Muscle layer of colon (tissue), 2 donors: ENCODE data around the gene BICRA.
A peak's percentile ranks its signal among the peaks of the same experiment; 100 is the strongest.

Source experiments
- H3K27ac ChIP-seq: one replicate; pipeline ENCODE4 v1.7.0; 2013; ENCODE audit warnings: low read depth, mild to moderate bottlenecking, low read length, moderate library complexity
- H3K27me3 ChIP-seq, 2 donors: one replicate each; pipeline ENCODE4 v1.7.0; 2013; ENCODE audit warnings: low read length in 2 of 2, mild to moderate bottlenecking in 2 of 2; ENCODE audit not compliant: insufficient read depth in 2 of 2, control insufficient read depth in 1 of 2
- H3K36me3 ChIP-seq: one replicate; pipeline ENCODE4 v1.7.0; 2013; ENCODE audit warnings: mild to moderate bottlenecking, low read length; ENCODE audit not compliant: insufficient read depth
- H3K4me1 ChIP-seq: one replicate; pipeline ENCODE4 v1.7.0; 2013; ENCODE audit warnings: mild to moderate bottlenecking, low read length; ENCODE audit not compliant: insufficient read depth
- H3K4me3 ChIP-seq, 2 donors: one replicate each; pipeline ENCODE4 v1.7.0; 2013; ENCODE audit warnings: low read length in 2 of 2, low read depth in 1 of 2, mild to moderate bottlenecking in 1 of 2, moderate library complexity in 1 of 2
- H3K9ac ChIP-seq: one replicate; pipeline ENCODE4 v1.7.0; 2013; ENCODE audit warnings: low read length
- H3K9me3 ChIP-seq: one replicate; pipeline ENCODE4 v1.7.0; 2013; ENCODE audit warnings: mild to moderate bottlenecking, low read length
- donor health status: abdominal sarcoma.
- donor health status: Adenocarcinoma of cecum.

Gene BICRA

GRCh38 chr19:47691090-47691489 is 82.2 kb downstream of the BICRA start:
- Histone ChIP-seq H3K9me3 (no peaks in the 10 kb centered on the region), H3K27me3 (no peaks in the 10 kb centered on the region), H3K36me3 (peaks cover 22% of the 10 kb centered on the region), H3K4me1 (no peaks in the 10 kb centered on the region), H3K27ac (no peak overlapping the region), H3K4me3 (no peak overlapping the region), H3K9ac (no peak overlapping the region)

- Histone ChIP-seq H3K27me3 (no peaks in the 10 kb centered on the region), H3K4me3 (no peak overlapping the region), H3K9me3 (no peaks in the 10 kb centered on the region), H3K9ac (no peak overlapping the region), H3K4me1 (no peaks in the 10 kb centered on the region), H3K27ac (no peak overlapping the region), H3K36me3 (peaks cover 28% of the 10 kb centered on the region)
Observed at GRCh38 chr19:47691782-47692181, 82.8 kb downstream of the BICRA start.

GRCh38 chr19:47693489-47693888 is 84.6 kb downstream of the BICRA start:
- H3K9ac ChIP-seq: no peak overlapping the region
- no peak overlapping the region for H3K27ac ChIP-seq
- H3K4me1 ChIP-seq: peaks cover 4% of the 10 kb centered on the region

GRCh38 chr19:47693903-47694302 is 85.0 kb downstream of the BICRA start:
- peaks cover 32% of the 10 kb centered on the region for H3K36me3 ChIP-seq
- no peak overlapping the region for H3K4me3 ChIP-seq
- H3K9ac ChIP-seq: no peak overlapping the region
- H3K4me1 ChIP-seq: peaks cover 4% of the 10 kb centered on the region
- no peak overlapping the region for H3K27ac ChIP-seq
- no peaks in the 10 kb centered on the region for H3K9me3 ChIP-seq
- no peaks in the 10 kb centered on the region for H3K27me3 ChIP-seq

More at GRCh38 chr19:47693489-47693888, 84.6 kb downstream of the BICRA start:
- Histone ChIP-seq H3K27me3 (no peaks in the 10 kb centered on the region), H3K36me3 (peaks cover 28% of the 10 kb centered on the region), H3K4me3 (no peak overlapping the region), H3K9me3 (no peaks in the 10 kb centered on the region)

DNA sequence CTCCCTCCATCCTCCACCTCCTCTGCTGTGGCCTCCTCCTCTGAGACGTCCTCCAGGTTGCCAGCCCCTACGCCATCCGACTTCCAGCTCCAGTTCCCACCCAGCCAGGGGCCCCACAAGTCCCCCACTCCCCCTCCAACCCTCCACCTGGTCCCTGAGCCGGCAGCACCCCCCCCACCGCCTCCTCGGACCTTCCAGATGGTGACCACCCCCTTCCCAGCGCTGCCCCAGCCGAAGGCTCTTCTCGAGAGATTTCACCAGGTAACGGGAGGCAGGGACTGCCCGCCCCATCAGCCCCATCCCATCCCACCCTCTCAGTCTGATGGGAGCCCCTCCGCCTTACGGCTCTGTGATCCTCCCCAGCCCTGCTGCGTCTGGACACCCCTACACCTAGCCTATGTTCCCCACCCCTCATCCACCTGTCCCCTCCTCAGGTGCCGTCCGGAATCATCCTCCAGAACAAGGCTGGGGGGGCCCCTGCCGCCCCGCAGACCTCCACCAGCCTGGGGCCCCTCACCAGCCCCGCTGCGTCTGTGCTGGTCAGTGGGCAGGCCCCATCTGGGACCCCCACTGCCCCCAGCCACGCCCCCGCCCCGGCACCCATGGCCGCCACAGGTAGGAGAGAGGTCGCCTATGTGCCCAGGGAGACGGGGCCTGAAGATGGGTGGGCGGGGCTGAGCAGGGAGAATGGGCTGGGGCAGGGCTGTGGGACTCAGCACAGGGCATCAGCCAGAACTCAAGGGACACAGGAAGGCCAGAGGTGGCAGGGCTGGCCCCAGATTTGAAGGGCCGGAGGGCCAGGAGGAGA is 85.7 kb downstream of the BICRA start:
- H3K36me3 ChIP-seq: peaks cover 37% of the 10 kb centered on the region
- H3K4me3 ChIP-seq: no peak overlapping the region
- H3K4me1 ChIP-seq: peaks cover 4% of the 10 kb centered on the region
- H3K27ac ChIP-seq: no peak overlapping the region
- no peaks in the 10 kb centered on the region for H3K9me3 ChIP-seq
- no peak overlapping the region for H3K9ac ChIP-seq
- no peaks in the 10 kb centered on the region for H3K27me3 ChIP-seq

GRCh38 chr19:47695533-47696262 is 86.8 kb downstream of the BICRA start:
- peaks cover 4% of the 10 kb centered on the region for H3K4me1 ChIP-seq
- no peaks in the 10 kb centered on the region for H3K27me3 ChIP-seq
- H3K27ac ChIP-seq: no peak overlapping the region
- peaks cover 43% of the 10 kb centered on the region for H3K36me3 ChIP-seq
- H3K4me3 ChIP-seq: no peak overlapping the region
- no peaks in the 10 kb centered on the region for H3K9me3 ChIP-seq
- H3K9ac ChIP-seq: no peak overlapping the region

DNA sequence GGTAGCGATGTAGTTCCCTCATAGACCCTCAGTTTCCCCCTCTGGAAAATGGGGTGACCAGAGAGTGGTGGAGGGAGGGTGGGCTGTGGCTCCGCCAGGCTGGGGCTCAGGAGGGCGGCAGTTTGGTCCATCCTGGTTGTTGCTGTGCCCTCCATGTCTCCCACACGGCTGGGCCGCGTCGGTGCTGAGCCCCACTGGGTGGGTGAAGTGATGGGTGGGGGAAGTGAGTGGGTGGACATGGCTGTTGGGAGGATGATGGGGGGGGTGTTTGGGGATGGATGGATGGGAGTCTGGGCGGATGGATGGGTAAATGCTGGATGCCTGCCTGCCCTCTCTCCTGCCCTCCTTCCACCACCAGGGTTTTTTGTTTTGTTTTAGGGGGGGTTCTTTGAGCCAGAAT is 87.7 kb downstream of the BICRA start:
- Histone ChIP-seq H3K27me3 (no peaks in the 10 kb centered on the region), H3K27ac (no peak overlapping the region), H3K4me1 (peaks cover 4% of the 10 kb centered on the region), H3K36me3 (peaks cover 38% of the 10 kb centered on the region), H3K4me3 (no peak overlapping the region), H3K9ac (no peak overlapping the region), H3K9me3 (no peaks in the 10 kb centered on the region)

DNA sequence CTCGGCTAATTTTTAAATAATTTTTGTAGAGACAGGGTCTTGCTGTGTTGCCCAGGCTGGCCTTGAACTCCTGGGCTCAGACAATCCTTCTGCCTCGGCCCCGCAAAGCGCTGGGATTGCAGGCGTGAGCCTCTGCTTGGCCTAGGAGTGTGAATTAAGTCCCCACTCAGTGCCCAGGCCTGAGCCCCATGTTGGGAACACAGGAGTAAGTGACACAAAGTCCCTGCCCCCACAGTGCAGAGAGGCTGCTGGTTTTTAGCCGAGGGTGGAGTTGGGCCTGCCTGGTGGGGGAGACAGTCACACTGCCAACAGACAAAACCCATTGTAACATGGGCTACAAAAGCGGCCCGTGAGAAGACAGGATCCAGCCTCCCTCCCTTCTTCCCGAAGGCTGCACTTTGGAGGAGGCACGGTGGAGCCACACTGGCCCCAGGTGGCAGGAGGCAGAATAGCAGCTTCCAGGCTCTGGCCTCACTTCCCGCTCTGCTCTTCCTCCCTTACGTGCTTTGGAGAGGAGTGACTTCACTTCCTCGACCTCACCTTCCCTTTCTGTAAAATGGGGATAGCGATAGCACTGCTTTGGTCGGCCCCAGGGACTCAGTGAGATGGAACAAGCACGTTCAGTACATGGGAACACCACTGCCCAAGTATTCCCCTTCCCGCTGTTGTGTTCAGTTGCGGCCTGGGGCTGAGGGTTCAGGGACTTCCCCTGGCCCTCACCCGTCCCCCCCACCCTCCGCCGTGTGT is 89.1 kb downstream of the BICRA start:
- H3K9ac ChIP-seq: no peak overlapping the region
- H3K4me1 ChIP-seq: peaks cover 4% of the 10 kb centered on the region
- no peaks in the 10 kb centered on the region for H3K27me3 ChIP-seq
- peaks cover 42% of the 10 kb centered on the region for H3K36me3 ChIP-seq
- H3K4me3 ChIP-seq: no peak overlapping the region
- H3K9me3 ChIP-seq: no peaks in the 10 kb centered on the region
- H3K27ac ChIP-seq: peak overlapping the region; percentile 72

DNA sequence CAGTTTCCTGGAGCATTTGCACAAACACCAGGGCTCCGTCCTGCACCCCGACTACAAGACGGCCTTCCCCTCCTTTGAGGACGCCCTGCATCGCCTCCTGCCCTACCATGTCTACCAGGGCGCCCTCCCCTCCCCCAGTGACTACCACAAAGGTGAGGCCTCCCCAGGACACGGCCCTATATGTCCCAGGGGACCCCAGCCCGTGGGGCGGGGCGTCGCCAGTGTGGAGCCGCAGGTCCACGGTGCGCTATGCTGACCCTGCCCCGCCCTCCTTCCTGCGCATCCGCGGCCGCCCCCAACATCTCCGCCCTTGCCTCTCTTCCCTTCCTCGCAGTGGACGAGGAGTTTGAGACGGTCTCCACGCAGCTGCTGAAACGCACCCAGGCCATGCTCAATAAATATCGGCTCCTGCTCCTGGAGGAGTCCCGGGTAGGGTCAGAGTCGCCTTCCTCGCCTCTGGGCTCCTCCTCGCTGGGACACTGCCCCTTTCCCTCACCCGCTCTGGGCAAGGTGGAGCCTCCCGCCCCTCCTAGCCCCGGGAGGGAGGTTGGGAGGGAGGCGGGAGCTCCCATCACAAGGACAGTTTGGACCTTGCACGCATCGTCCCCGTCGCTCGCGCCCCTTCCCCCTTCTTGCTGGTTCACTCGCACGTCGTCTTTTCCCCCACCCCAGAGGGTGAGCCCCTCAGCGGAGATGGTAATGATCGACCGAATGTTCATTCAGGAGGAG is 89.9 kb downstream of the BICRA start:
- peaks cover 40% of the 10 kb centered on the region for H3K36me3 ChIP-seq

GRCh38 chr19:47699360-47699917 is 90.5 kb downstream of the BICRA start:
- no peak overlapping the region for H3K27ac ChIP-seq
- no peak overlapping the region for H3K9ac ChIP-seq
- no peak overlapping the region for H3K4me3 ChIP-seq
- no peaks in the 10 kb centered on the region for H3K9me3 ChIP-seq
- peaks cover 40% of the 10 kb centered on the region for H3K36me3 ChIP-seq
- H3K27me3 ChIP-seq: no peaks in the 10 kb centered on the region
- H3K4me1 ChIP-seq: peaks cover 4% of the 10 kb centered on the region

More for the DNA sequence above, 89.9 kb downstream of the BICRA start:
- Histone ChIP-seq H3K27ac (no peak overlapping the region), H3K9ac (no peak overlapping the region), H3K9me3 (no peaks in the 10 kb centered on the region), H3K27me3 (no peaks in the 10 kb centered on the region), H3K4me1 (peaks cover 4% of the 10 kb centered on the region), H3K4me3 (no peak overlapping the region)
